Right lobe of liver (tissue), 4 donors: ENCODE results near the gene PRPF38A.

Experiments used
- POLR2A ChIP-seq: fragments of 450-650 bp; IDR thresholded peaks from one replicate; pipeline ENCODE4 v1.6.1; 2017; ENCODE audit warnings: antibody characterized with exemption, mild to moderate bottlenecking
- TF ChIP-seq, protein P1 (sequence below), 4 donors: fragments of 200-600 bp in 3 of 4; fragments of 450-650 bp in 1 of 4; IDR thresholded peaks; one replicate each; pipeline versions ENCODE4 v1.5.1 to v1.8.0; 2016 to 2022; ENCODE audit warnings: antibody characterized with exemption in 4 of 4, mild to moderate bottlenecking in 2 of 4
- donor health status: DM: no; HTN: no; CAD: no.
- donor health status: DM: no; HTN: no; CAD: no.
- donor health status: DM: no; HTN: yes; CAD: no.

DNA sequence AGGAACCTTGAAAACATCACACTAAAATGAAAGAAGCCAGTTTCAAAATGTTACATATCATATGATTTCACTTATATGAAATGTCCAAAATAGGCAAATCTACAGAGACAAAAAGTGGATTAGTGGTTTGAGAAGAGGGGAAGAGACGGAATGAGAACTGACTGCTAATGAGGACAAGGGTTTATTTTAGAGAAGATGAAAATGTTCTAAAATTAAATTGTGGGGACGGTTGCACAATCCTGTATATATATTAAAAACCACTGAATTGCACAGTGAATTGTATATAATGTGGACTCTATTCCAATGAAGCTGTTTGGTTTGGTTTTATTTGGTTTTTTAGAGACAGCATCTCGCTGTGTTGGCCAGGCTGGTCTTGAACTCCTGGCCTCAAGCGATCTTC is 35.6 kb downstream of the PRPF38A start:
- TF ChIP-seq, protein P1, sequence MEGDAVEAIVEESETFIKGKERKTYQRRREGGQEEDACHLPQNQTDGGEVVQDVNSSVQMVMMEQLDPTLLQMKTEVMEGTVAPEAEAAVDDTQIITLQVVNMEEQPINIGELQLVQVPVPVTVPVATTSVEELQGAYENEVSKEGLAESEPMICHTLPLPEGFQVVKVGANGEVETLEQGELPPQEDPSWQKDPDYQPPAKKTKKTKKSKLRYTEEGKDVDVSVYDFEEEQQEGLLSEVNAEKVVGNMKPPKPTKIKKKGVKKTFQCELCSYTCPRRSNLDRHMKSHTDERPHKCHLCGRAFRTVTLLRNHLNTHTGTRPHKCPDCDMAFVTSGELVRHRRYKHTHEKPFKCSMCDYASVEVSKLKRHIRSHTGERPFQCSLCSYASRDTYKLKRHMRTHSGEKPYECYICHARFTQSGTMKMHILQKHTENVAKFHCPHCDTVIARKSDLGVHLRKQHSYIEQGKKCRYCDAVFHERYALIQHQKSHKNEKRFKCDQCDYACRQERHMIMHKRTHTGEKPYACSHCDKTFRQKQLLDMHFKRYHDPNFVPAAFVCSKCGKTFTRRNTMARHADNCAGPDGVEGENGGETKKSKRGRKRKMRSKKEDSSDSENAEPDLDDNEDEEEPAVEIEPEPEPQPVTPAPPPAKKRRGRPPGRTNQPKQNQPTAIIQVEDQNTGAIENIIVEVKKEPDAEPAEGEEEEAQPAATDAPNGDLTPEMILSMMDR (IDR thresholded peaks at IDR 0.05) = no peak
- no peak for TF ChIP-seq POLR2A
